Measurements from ENCODE around the gene FSD1L.

Gene FSD1L

DNA sequence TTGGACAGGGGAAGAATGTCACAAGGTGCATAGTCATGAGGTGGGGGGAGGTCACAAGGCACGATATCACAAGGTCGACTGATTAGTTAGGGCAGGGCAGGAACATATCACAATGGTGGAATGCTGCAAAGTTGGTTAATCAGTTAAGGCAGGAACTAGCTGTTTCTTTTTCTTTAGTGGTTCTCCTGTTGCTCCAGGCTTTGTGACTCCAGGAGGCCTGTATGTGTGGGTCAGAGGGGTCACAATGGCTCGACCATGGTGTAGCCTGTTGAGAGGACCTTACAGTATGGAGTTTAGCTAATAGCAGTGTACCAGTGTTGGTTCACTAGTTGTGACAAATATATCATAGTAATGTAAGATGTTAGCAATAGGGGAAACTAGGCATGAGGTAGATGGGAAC is 12.4 kb upstream of the FSD1L start:
- ChIA-PET POLR2A (no interaction called here), CTCF (interaction anchor here (1.8 kb wide), 1 partner anchor 20 kb away, joined by 6 read pairs; no protein-coding TSS in a partner anchor)
- no peak for DNase-seq (ENCODE audit: extremely low spot score)
- no peak for TF ChIP-seq CTCF (IDR thresholded peaks at IDR 0.05; ENCODE audit: control extremely low read depth, extremely low read depth, low read depth, missing control alignments)

- CTCF ChIA-PET, result interaction anchor here (0.7 to 1.3 kb wide), 2 partner anchors 8 to 10 kb away, joined by 3 read pairs; no protein-coding TSS in a partner anchor
- no peak for DNase-seq (ENCODE audit: extremely low spot score)
- TF ChIP-seq CTCF (IDR thresholded peaks at IDR 0.05; ENCODE audit: control extremely low read depth, extremely low read depth, low read depth, missing control alignments), result no peak
- POLR2A ChIA-PET, result no interaction called here
Measured at GRCh38 chr9:105436783-105437182, 11.1 kb upstream of the FSD1L start.

GRCh38 chr9:105437704-105438103 is 10.1 kb upstream of the FSD1L start:
- ChIA-PET POLR2A (no interaction called here), CTCF (no interaction called here)
- no peak for DNase-seq (ENCODE audit: extremely low spot score)

GRCh38 chr9:105438141-105438806 is 9.6 kb upstream of the FSD1L start:
- no peak for TF ChIP-seq CTCF (IDR thresholded peaks at IDR 0.05; ENCODE audit: control extremely low read depth, extremely low read depth, low read depth, missing control alignments)
- CTCF ChIA-PET, result no interaction called here
- POLR2A ChIA-PET, result no interaction called here
- DNase-seq (ENCODE audit: extremely low spot score), result no peak

More at GRCh38 chr9:105437704-105438103, 10.1 kb upstream of the FSD1L start:
- TF ChIP-seq CTCF (IDR thresholded peaks at IDR 0.05; ENCODE audit: control extremely low read depth, extremely low read depth, low read depth, missing control alignments), result no peak

DNA sequence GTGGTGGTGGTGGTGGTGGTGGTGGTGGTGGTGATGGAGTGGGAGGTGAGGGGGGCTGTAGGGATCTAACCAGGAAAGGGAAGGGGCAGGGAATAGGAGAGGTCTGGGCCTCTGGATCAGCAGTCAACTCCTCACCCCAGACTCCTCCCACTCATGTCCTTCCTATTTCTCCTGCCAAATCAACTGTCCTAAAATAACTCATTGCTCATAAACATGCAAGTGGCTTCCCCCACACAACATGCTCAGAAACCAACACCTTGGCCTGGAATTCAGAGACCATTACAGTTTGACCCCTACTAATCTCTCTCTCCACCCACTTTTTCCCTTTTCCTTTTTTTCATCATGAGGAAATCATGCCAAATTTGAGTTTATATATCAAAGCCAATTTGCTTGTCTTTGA is 8.4 kb upstream of the FSD1L start:
- ChIA-PET CTCF (no interaction called here), POLR2A (no interaction called here)
- no peak for TF ChIP-seq CTCF (IDR thresholded peaks at IDR 0.05; ENCODE audit: control extremely low read depth, extremely low read depth, low read depth, missing control alignments)
- DNase-seq (ENCODE audit: extremely low spot score), result no peak

- TF ChIP-seq CTCF (IDR thresholded peaks at IDR 0.05; ENCODE audit: control extremely low read depth, extremely low read depth, low read depth, missing control alignments), result no peak
- CTCF ChIA-PET, result no interaction called here
- no peak for DNase-seq (ENCODE audit: extremely low spot score)
- POLR2A ChIA-PET, result no interaction called here
Measured at GRCh38 chr9:105441616-105442160, 6.1 kb upstream of the FSD1L start.
